GM19463 (cell line): ENCODE measurements around the gene ACBD5.
"Not testable (repeated sequence)": the region's sequence is repeated elsewhere in the genome, so short reads cannot be mapped to it uniquely, and the experiment has no call there.

Source experiments
- ATAC-seq: cut with Tn5 transposase; IDR thresholded peaks from one replicate; pipeline ENCODE4 v1.9.1; 2021; ENCODE audit warnings: mild to moderate bottlenecking, moderate library complexity; ENCODE audit not compliant: unreplicated experiment

ACBD5 gene

GRCh38 chr10:27241652-27242472, 1.3 kb upstream of the ACBD5 start:
- peak; percentile 62 for ATAC-seq

GRCh38 chr10:27241010-27241651, 534 bp upstream of the ACBD5 start:
- ATAC-seq: peak; percentile 5

GRCh38 chr10:27237531-27237930, 3.1 kb downstream of the ACBD5 start:
- ATAC-seq: not testable (repeated sequence)

- not testable (repeated sequence) for ATAC-seq
These were observed 3.9 kb downstream of the ACBD5 start for GRCh38 chr10:27236589-27237128.

GRCh38 chr10:27235706-27236105, 4.9 kb downstream of the ACBD5 start:
- no peak for ATAC-seq

- no peak for ATAC-seq
These were observed 10.6 kb downstream of the ACBD5 start for GRCh38 chr10:27230022-27230421.

- ATAC-seq: no peak
These were observed 14.8 kb downstream of the ACBD5 start for GRCh38 chr10:27225642-27226257.

GRCh38 chr10:27225011-27225590, 15.5 kb downstream of the ACBD5 start:
- no peak for ATAC-seq

- ATAC-seq: no peak
These were observed 16.6 kb downstream of the ACBD5 start for GRCh38 chr10:27223964-27224363.

GRCh38 chr10:27207350-27207749, 33.2 kb downstream of the ACBD5 start:
- ATAC-seq: no peak

GRCh38 chr10:27203806-27204205, 36.8 kb downstream of the ACBD5 start:
- ATAC-seq: no peak

- ATAC-seq: no peak
These were observed 42.5 kb downstream of the ACBD5 start for GRCh38 chr10:27197980-27198620.

- no peak for ATAC-seq
These were observed 48.3 kb downstream of the ACBD5 start for GRCh38 chr10:27192284-27192683.

- ATAC-seq: no peak
These were observed 50.1 kb downstream of the ACBD5 start for GRCh38 chr10:27190508-27190907.

- ATAC-seq: no peak
These were observed 51.7 kb downstream of the ACBD5 start for GRCh38 chr10:27188897-27189296.

GRCh38 chr10:27188259-27188658, 52.3 kb downstream of the ACBD5 start:
- no peak for ATAC-seq

- no peak for ATAC-seq
These were observed 70.7 kb downstream of the ACBD5 start for GRCh38 chr10:27169849-27170248.

GRCh38 chr10:27158421-27158820, 82.2 kb downstream of the ACBD5 start:
- no peak for ATAC-seq

GRCh38 chr10:27157150-27157549, 83.4 kb downstream of the ACBD5 start:
- no peak for ATAC-seq

GRCh38 chr10:27156566-27156965, 84.0 kb downstream of the ACBD5 start:
- ATAC-seq: not testable (repeated sequence)
